Suprapubic skin (tissue), 4 donors: ENCODE measurements around the gene ETFA.

Experiments
- EP300 ChIP-seq: sonication (generic); formaldehyde crosslinking; IDR thresholded peaks from one replicate; pipeline ENCODE4 v1.6.1; 2017; ENCODE audit warnings: antibody characterized with exemption
- POLR2A ChIP-seq, 2 donors: fragments of 450-650 bp; IDR thresholded peaks; one replicate each; pipeline ENCODE4 v1.6.1; 2017; ENCODE audit warnings: antibody characterized with exemption in 2 of 2, mild to moderate bottlenecking in 2 of 2, moderate library complexity in 2 of 2
- POLR2AphosphoS5 ChIP-seq, 3 donors: sonication (generic); formaldehyde crosslinking; IDR thresholded peaks; one replicate each; pipeline ENCODE4 v1.6.1; 2017; ENCODE audit warnings: antibody characterized with exemption in 3 of 3
- TF ChIP-seq, protein P1 (sequence below), 2 donors: fragments of 200-600 bp in 1 of 2; fragments of 450-650 bp in 1 of 2; sonication (generic) in 1 of 2; IDR thresholded peaks; one replicate each; pipeline ENCODE4 v1.5.1; 2016 to 2019; ENCODE audit warnings: antibody characterized with exemption in 2 of 2, mild to moderate bottlenecking in 1 of 2, moderate library complexity in 1 of 2

DNA sequence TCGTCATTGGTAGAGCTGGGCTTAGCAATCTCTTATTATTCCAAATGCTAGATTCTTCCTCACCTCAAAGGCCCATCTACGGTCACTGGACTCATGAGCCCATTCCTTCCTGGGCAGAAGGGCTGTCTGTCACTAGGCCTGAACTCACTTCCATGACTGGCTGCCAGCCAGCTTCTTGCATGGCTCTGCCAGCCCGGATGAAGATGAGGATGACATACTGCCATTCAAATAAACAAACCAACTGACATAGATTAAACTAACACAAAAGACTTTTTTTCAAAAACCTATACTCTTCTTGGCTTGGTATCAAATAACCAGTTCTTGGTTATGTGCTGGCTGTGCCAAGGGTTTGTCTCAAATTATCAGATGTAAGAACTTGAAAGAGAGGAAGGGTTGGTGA, 49.1 kb upstream of the ETFA start:
- TF ChIP-seq, protein P1, sequence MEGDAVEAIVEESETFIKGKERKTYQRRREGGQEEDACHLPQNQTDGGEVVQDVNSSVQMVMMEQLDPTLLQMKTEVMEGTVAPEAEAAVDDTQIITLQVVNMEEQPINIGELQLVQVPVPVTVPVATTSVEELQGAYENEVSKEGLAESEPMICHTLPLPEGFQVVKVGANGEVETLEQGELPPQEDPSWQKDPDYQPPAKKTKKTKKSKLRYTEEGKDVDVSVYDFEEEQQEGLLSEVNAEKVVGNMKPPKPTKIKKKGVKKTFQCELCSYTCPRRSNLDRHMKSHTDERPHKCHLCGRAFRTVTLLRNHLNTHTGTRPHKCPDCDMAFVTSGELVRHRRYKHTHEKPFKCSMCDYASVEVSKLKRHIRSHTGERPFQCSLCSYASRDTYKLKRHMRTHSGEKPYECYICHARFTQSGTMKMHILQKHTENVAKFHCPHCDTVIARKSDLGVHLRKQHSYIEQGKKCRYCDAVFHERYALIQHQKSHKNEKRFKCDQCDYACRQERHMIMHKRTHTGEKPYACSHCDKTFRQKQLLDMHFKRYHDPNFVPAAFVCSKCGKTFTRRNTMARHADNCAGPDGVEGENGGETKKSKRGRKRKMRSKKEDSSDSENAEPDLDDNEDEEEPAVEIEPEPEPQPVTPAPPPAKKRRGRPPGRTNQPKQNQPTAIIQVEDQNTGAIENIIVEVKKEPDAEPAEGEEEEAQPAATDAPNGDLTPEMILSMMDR (IDR thresholded peaks at IDR 0.05), result no peak
- TF ChIP-seq POLR2A (IDR thresholded peaks at IDR 0.05), result no peak
- no peak for TF ChIP-seq EP300
- TF ChIP-seq POLR2AphosphoS5 (IDR thresholded peaks at IDR 0.05), result no peak
